ENCODE results near the gene EEFSEC. TPM values are rescaled to one million over a fixed set of nuclear protein-coding genes. Genes with fewer than 3 reads are reported as not detected.

EEFSEC gene
- total RNA-seq, 1 experiment from 2014 or later = 15.4 TPM

- H3K27ac ChIP-seq (ENCODE audit: low read length) = no peak overlapping the region
- ChIA-PET CTCF (interaction anchor here (0.7 to 0.9 kb wide), 2 partner anchors 40 to 321 kb away, joined by 3 to 4 read pairs; no protein-coding TSS in a partner anchor), POLR2A (interaction anchor here (0.5 kb wide), 2 partner anchors 53 to 309 kb away, joined by 3 read pairs; partner anchors contain the start of gene RUVBL1)
- TF ChIP-seq TCF7L2 (IDR thresholded peaks at IDR 0.05; ENCODE audit: low read depth, low read length) (no peak), REST (IDR thresholded peaks at IDR 0.05; ENCODE audit: insufficient read depth in 1 of 2, low read depth in 2 of 2, low read length in 1 of 2) (no peak), POLR2AphosphoS5 (IDR thresholded peaks at IDR 0.05; ENCODE audit: low read depth, low read length) (no peak), CTCF (IDR thresholded peaks at IDR 0.05) (no peak), SIN3A (IDR thresholded peaks at IDR 0.05; ENCODE audit: borderline replicate concordance, insufficient read depth, low read depth, low read length) (no peak)
- no peaks in the 10 kb centered on the region for H3K36me3 ChIP-seq (ENCODE audit: control insufficient read depth, insufficient read depth, low read length)
- DNase-seq (ENCODE audit: low read depth, low spot score) (no peak), ATAC-seq (no peak)
- H3K27me3 ChIP-seq (ENCODE audit: control insufficient read depth, insufficient read depth, low read length) = no peaks in the 10 kb centered on the region
- in situ Hi-C loops (cut with HindIII; ENCODE audit: low pct_unique_long_range_greater_than_20kb, low sequenced_read_pairs) = no loop called here
- no peaks in the 10 kb centered on the region for H3K9me3 ChIP-seq (ENCODE audit: control insufficient read depth, insufficient read depth, low read depth, low read length)
- no TSS peak for BruUV-seq (replicated peaks)
- no peak overlapping the region for H3K4me3 ChIP-seq (ENCODE audit: low read depth in 2 of 2, low read length in 2 of 2)
- peaks cover 7% of the 10 kb centered on the region; the same call in 1 of the 2 replicates for H3K4me1 ChIP-seq (ENCODE audit: control insufficient read depth, insufficient read depth, low read length)
- intact Hi-C loops (cut with micrococcal nuclease; ENCODE audit: unreplicated experiment) = loop anchor here (10.0 kb wide), 2 partner anchors 118 to 408 kb away; no protein-coding TSS in a partner anchor
Observed at GRCh38 chr3:128176276-128176833, 23.1 kb downstream of the EEFSEC start.

- in situ Hi-C loops (cut with HindIII; ENCODE audit: low pct_unique_long_range_greater_than_20kb, low sequenced_read_pairs) (no loop called here), intact Hi-C loops (cut with micrococcal nuclease; ENCODE audit: unreplicated experiment) (loop anchor here (10.0 kb wide), 2 partner anchors 117 to 407 kb away; no protein-coding TSS in a partner anchor)
- no peaks in the 10 kb centered on the region for H3K9me3 ChIP-seq (ENCODE audit: control insufficient read depth, insufficient read depth, low read depth, low read length)
- BruUV-seq (replicated peaks) = no TSS peak
- H3K27ac ChIP-seq (ENCODE audit: low read length) = no peak overlapping the region
- ChIA-PET CTCF (no interaction called here), POLR2A (no interaction called here)
- no peaks in the 10 kb centered on the region for H3K27me3 ChIP-seq (ENCODE audit: control insufficient read depth, insufficient read depth, low read length)
- ATAC-seq = no peak
- no peak for TF ChIP-seq TCF7L2 (IDR thresholded peaks at IDR 0.05; ENCODE audit: low read depth, low read length)
- TF ChIP-seq SIN3A (IDR thresholded peaks at IDR 0.05; ENCODE audit: borderline replicate concordance, insufficient read depth, low read depth, low read length) = no peak
- no peak for TF ChIP-seq POLR2AphosphoS5 (IDR thresholded peaks at IDR 0.05; ENCODE audit: low read depth, low read length)
- no peak for TF ChIP-seq REST (IDR thresholded peaks at IDR 0.05; ENCODE audit: insufficient read depth in 1 of 2, low read depth in 2 of 2, low read length in 1 of 2)
- no peak for TF ChIP-seq CTCF (IDR thresholded peaks at IDR 0.05)
- H3K4me3 ChIP-seq (ENCODE audit: low read depth in 2 of 2, low read length in 2 of 2) = no peak overlapping the region
- DNase-seq (ENCODE audit: low read depth, low spot score) = no peak
- H3K4me1 ChIP-seq (ENCODE audit: control insufficient read depth, insufficient read depth, low read length) = peaks cover 8% of the 10 kb centered on the region; the same call in 1 of the 2 replicates
- H3K36me3 ChIP-seq (ENCODE audit: control insufficient read depth, insufficient read depth, low read length) = no peaks in the 10 kb centered on the region
Observed at GRCh38 chr3:128177865-128178264, 24.6 kb downstream of the EEFSEC start.

Data from Panc1 (cell line).